Measurements from ENCODE around the gene MLLT3. TPM values are rescaled to one million over a fixed set of nuclear protein-coding genes. Genes with fewer than 3 reads are reported as not detected.
A peak's percentile ranks its signal among the peaks of the same experiment; 100 is the strongest.

MLLT3 gene
- total and polyA plus RNA-seq, 2 experiments from 2014 or later: 7.1 to 11.9 TPM

GRCh38 chr9:20464242-20464641 lies 158.1 kb downstream of the MLLT3 start:
- no peaks in the 10 kb centered on the region for H3K79me2 ChIP-seq (ENCODE audit: insufficient read depth)
- no peaks in the 10 kb centered on the region for H3F3A ChIP-seq (ENCODE audit: insufficient read depth)
- H3K27me3 ChIP-seq (replicated peaks; ENCODE audit: insufficient read depth): no peaks in the 10 kb centered on the region
- H3K27ac ChIP-seq: no peak overlapping the region
- H3K9me2 ChIP-seq (ENCODE audit: insufficient read depth): no peaks in the 10 kb centered on the region
- H3K4me2 ChIP-seq (ENCODE audit: unreplicated experiment): no peak overlapping the region
- H2AFZ ChIP-seq: no peak overlapping the region
- H3K9ac ChIP-seq: no peak overlapping the region
- TF ChIP-seq EZH2phosphoT487 (IDR thresholded peaks at IDR 0.05; ENCODE audit: insufficient read depth, low read depth) (no peak), EZH2 (IDR thresholded peaks at IDR 0.05; ENCODE audit: insufficient read depth, poor library complexity, severe bottlenecking) (no peak)
- H3K4me1 ChIP-seq (ENCODE audit: insufficient read depth): no peaks in the 10 kb centered on the region
- 75 to 82% methylated on average over 4 of the region's 4 CpGs for WGBS, 2 experiments (ENCODE audit: low coverage in 1 of 2, low lambda C conversion rate in 2 of 2, missing lambda C conversion rate in 2 of 2)
- H3K9me3 ChIP-seq (ENCODE audit: low read depth): no peaks in the 10 kb centered on the region
- no peak for DNase-seq
- no peaks in the 10 kb centered on the region for H4K20me1 ChIP-seq (ENCODE audit: insufficient read depth)
- H3K4me3 ChIP-seq: no peak overlapping the region
- H3K36me3 ChIP-seq (ENCODE audit: low read depth): no peaks in the 10 kb centered on the region
- in situ Hi-C loops (cut with MboI): no loop called here

- Histone ChIP-seq H3F3A (ENCODE audit: insufficient read depth) (no peaks in the 10 kb centered on the region), H4K20me1 (ENCODE audit: insufficient read depth) (no peaks in the 10 kb centered on the region), H3K79me2 (ENCODE audit: insufficient read depth) (no peaks in the 10 kb centered on the region), H3K27me3 (replicated peaks; ENCODE audit: insufficient read depth) (no peaks in the 10 kb centered on the region), H3K9ac (no peak overlapping the region), H3K9me3 (ENCODE audit: low read depth) (no peaks in the 10 kb centered on the region), H3K4me2 (ENCODE audit: unreplicated experiment) (no peak overlapping the region), H3K4me1 (ENCODE audit: insufficient read depth) (no peaks in the 10 kb centered on the region), H3K27ac (no peak overlapping the region), H2AFZ (no peak overlapping the region), H3K36me3 (ENCODE audit: low read depth) (no peaks in the 10 kb centered on the region), H3K4me3 (no peak overlapping the region), H3K9me2 (ENCODE audit: insufficient read depth) (no peaks in the 10 kb centered on the region)
- TF ChIP-seq EZH2 (IDR thresholded peaks at IDR 0.05; ENCODE audit: insufficient read depth, poor library complexity, severe bottlenecking) (no peak), EZH2phosphoT487 (IDR thresholded peaks at IDR 0.05; ENCODE audit: insufficient read depth, low read depth) (no peak)
- DNase-seq: no peak
- WGBS, 2 experiments (ENCODE audit: low coverage in 1 of 2, low lambda C conversion rate in 2 of 2, missing lambda C conversion rate in 2 of 2): 83 to 86% methylated on average over 2 of the region's 2 CpGs
- in situ Hi-C loops (cut with MboI): no loop called here
Measured at GRCh38 chr9:20463823-20464222, 158.5 kb downstream of the MLLT3 start.

GRCh38 chr9:20462410-20462809 lies 159.9 kb downstream of the MLLT3 start:
- in situ Hi-C loops (cut with MboI): no loop called here
- Histone ChIP-seq H3K9me2 (ENCODE audit: insufficient read depth) (no peaks in the 10 kb centered on the region), H2AFZ (no peak overlapping the region), H3K27me3 (replicated peaks; ENCODE audit: insufficient read depth) (no peaks in the 10 kb centered on the region), H3K27ac (no peak overlapping the region), H3K36me3 (ENCODE audit: low read depth) (no peaks in the 10 kb centered on the region), H3K4me3 (no peak overlapping the region), H3K4me1 (ENCODE audit: insufficient read depth) (no peaks in the 10 kb centered on the region), H3F3A (ENCODE audit: insufficient read depth) (no peaks in the 10 kb centered on the region), H3K9me3 (ENCODE audit: low read depth) (no peaks in the 10 kb centered on the region), H4K20me1 (ENCODE audit: insufficient read depth) (no peaks in the 10 kb centered on the region), H3K9ac (no peak overlapping the region), H3K79me2 (ENCODE audit: insufficient read depth) (no peaks in the 10 kb centered on the region), H3K4me2 (ENCODE audit: unreplicated experiment) (no peak overlapping the region)
- no peak for DNase-seq
- TF ChIP-seq EZH2phosphoT487 (IDR thresholded peaks at IDR 0.05; ENCODE audit: insufficient read depth, low read depth) (no peak), EZH2 (IDR thresholded peaks at IDR 0.05; ENCODE audit: insufficient read depth, poor library complexity, severe bottlenecking) (no peak)
- 79 to 82% methylated on average over 3 of the region's 3 CpGs for WGBS, 2 experiments (ENCODE audit: low coverage in 1 of 2, low lambda C conversion rate in 2 of 2, missing lambda C conversion rate in 2 of 2)

GRCh38 chr9:20447291-20447690 lies 175.0 kb downstream of the MLLT3 start:
- Histone ChIP-seq H2AFZ (no peak overlapping the region), H4K20me1 (ENCODE audit: insufficient read depth) (no peaks in the 10 kb centered on the region), H3K4me1 (ENCODE audit: insufficient read depth) (no peaks in the 10 kb centered on the region), H3K9ac (no peak overlapping the region), H3K9me2 (ENCODE audit: insufficient read depth) (no peaks in the 10 kb centered on the region), H3K27me3 (replicated peaks; ENCODE audit: insufficient read depth) (no peaks in the 10 kb centered on the region), H3K4me3 (no peak overlapping the region), H3K4me2 (ENCODE audit: unreplicated experiment) (no peak overlapping the region), H3K27ac (no peak overlapping the region), H3F3A (ENCODE audit: insufficient read depth) (no peaks in the 10 kb centered on the region), H3K36me3 (ENCODE audit: low read depth) (no peaks in the 10 kb centered on the region), H3K79me2 (ENCODE audit: insufficient read depth) (no peaks in the 10 kb centered on the region), H3K9me3 (ENCODE audit: low read depth) (no peaks in the 10 kb centered on the region)
- in situ Hi-C loops (cut with MboI): no loop called here
- TF ChIP-seq EZH2 (IDR thresholded peaks at IDR 0.05; ENCODE audit: insufficient read depth, poor library complexity, severe bottlenecking): no peak
- no peak for TF ChIP-seq EZH2phosphoT487 (IDR thresholded peaks at IDR 0.05; ENCODE audit: insufficient read depth, low read depth)
- DNase-seq: peak; percentile 3

- Histone ChIP-seq H3K4me3 (no peak overlapping the region), H4K20me1 (ENCODE audit: insufficient read depth) (no peaks in the 10 kb centered on the region), H3K36me3 (ENCODE audit: low read depth) (no peaks in the 10 kb centered on the region), H3K4me2 (ENCODE audit: unreplicated experiment) (no peak overlapping the region), H3K27me3 (replicated peaks; ENCODE audit: insufficient read depth) (no peaks in the 10 kb centered on the region), H3K9me2 (ENCODE audit: insufficient read depth) (no peaks in the 10 kb centered on the region), H3K4me1 (ENCODE audit: insufficient read depth) (no peaks in the 10 kb centered on the region), H3K27ac (no peak overlapping the region), H2AFZ (no peak overlapping the region), H3K9me3 (ENCODE audit: low read depth) (no peaks in the 10 kb centered on the region), H3K79me2 (ENCODE audit: insufficient read depth) (no peaks in the 10 kb centered on the region), H3F3A (ENCODE audit: insufficient read depth) (no peaks in the 10 kb centered on the region), H3K9ac (no peak overlapping the region)
- 93 to 98% methylated on average over 5 of the region's 5 CpGs for WGBS, 2 experiments (ENCODE audit: low coverage in 1 of 2, low lambda C conversion rate in 2 of 2, missing lambda C conversion rate in 2 of 2)
- TF ChIP-seq EZH2 (IDR thresholded peaks at IDR 0.05; ENCODE audit: insufficient read depth, poor library complexity, severe bottlenecking) (no peak), EZH2phosphoT487 (IDR thresholded peaks at IDR 0.05; ENCODE audit: insufficient read depth, low read depth) (no peak)
- in situ Hi-C loops (cut with MboI): no loop called here
- DNase-seq: no peak
Measured at GRCh38 chr9:20446248-20446647, 176.1 kb downstream of the MLLT3 start.

Data from GM23248 (cell line).